ENCODE data around the gene DOC2A.

Gene DOC2A

GRCh38 chr16:29978564-29979270, 32.1 kb downstream of the DOC2A start:
- no peak overlapping the region for H3K18ac ChIP-seq (ENCODE audit: low read length)
- H3K23ac ChIP-seq (ENCODE audit: low read depth, low read length, poor library complexity), result no peak overlapping the region
- no peak overlapping the region for H3K27ac ChIP-seq (replicated peaks; ENCODE audit: low read length)
- no peak overlapping the region for H3K14ac ChIP-seq (ENCODE audit: low read length)
- no peak overlapping the region for H3K4ac ChIP-seq (ENCODE audit: low read length)
- H3K4me3 ChIP-seq (ENCODE audit: low read length in 2 of 2), result no peak overlapping the region
- H3K9me3 ChIP-seq (replicated peaks in 1 of 2; ENCODE audit: control insufficient read depth in 2 of 2, insufficient read depth in 1 of 2, low read depth in 1 of 2, low read length in 2 of 2), result no peaks in the 10 kb centered on the region
- no peak overlapping the region for H2AK5ac ChIP-seq (ENCODE audit: low read depth, low read length)
- no peak overlapping the region for H2BK120ac ChIP-seq (ENCODE audit: low read depth, low read length)
- peaks cover 44 to 72% of the 10 kb centered on the region in 2 donors for H3K36me3 ChIP-seq (replicated peaks in 1 of 2; ENCODE audit: control insufficient read depth in 2 of 2, insufficient read depth in 2 of 2, low read length in 2 of 2)
- WGBS, 2 donors (ENCODE audit: extremely low coverage in 2 of 2, insufficient read length in 2 of 2, insufficient replicate concordance in 1 of 2), result no CpG with 5 or more reads among the region's 9 CpGs
- H2AFZ ChIP-seq (ENCODE audit: low read length), result no peak overlapping the region
- no peak overlapping the region for H4K8ac ChIP-seq (ENCODE audit: low read depth, low read length)
- no peaks in the 10 kb centered on the region for H3K27me3 ChIP-seq (ENCODE audit: control insufficient read depth in 3 of 3, insufficient read depth in 3 of 3, low read depth in 1 of 3, low read length in 3 of 3)
- H3K4me1 ChIP-seq (ENCODE audit: control insufficient read depth in 2 of 2, insufficient read depth in 1 of 2, low read depth in 1 of 2, low read length in 2 of 2), result peaks cover 18 to 23% of the 10 kb centered on the region in 2 donors
- no peak overlapping the region for H3K9ac ChIP-seq (ENCODE audit: low read depth, low read length, poor library complexity)
- no peak overlapping the region for H2BK5ac ChIP-seq (ENCODE audit: low read length)
- no peak overlapping the region for H2BK15ac ChIP-seq (ENCODE audit: low read length)
- H4K91ac ChIP-seq (ENCODE audit: low read depth, low read length, poor library complexity), result no peak overlapping the region
- no peak for DNase-seq (ENCODE audit: low spot score)
- H2BK12ac ChIP-seq (ENCODE audit: low read length), result no peak overlapping the region
- peaks cover 13% of the 10 kb centered on the region for H3K79me1 ChIP-seq (ENCODE audit: low read depth, low read length)
- no peak overlapping the region for H3K4me2 ChIP-seq (ENCODE audit: insufficient read depth, low read length, poor library complexity, severe bottlenecking)

GRCh38 chr16:29978081-29978480, 32.7 kb downstream of the DOC2A start:
- no peaks in the 10 kb centered on the region for H3K27me3 ChIP-seq (ENCODE audit: control insufficient read depth in 3 of 3, insufficient read depth in 3 of 3, low read depth in 1 of 3, low read length in 3 of 3)
- H3K79me1 ChIP-seq (ENCODE audit: low read depth, low read length), result peaks cover 13% of the 10 kb centered on the region
- peaks cover 0 to 2% of the 10 kb centered on the region in 2 donors for H3K9me3 ChIP-seq (replicated peaks in 1 of 2; ENCODE audit: control insufficient read depth in 2 of 2, insufficient read depth in 1 of 2, low read depth in 1 of 2, low read length in 2 of 2)
- no peak overlapping the region for H4K91ac ChIP-seq (ENCODE audit: low read depth, low read length, poor library complexity)
- no peak for DNase-seq (ENCODE audit: low spot score)
- H3K4me3 ChIP-seq (ENCODE audit: low read length in 2 of 2), result no peak overlapping the region
- no peak overlapping the region for H3K9ac ChIP-seq (ENCODE audit: low read depth, low read length, poor library complexity)
- no peak overlapping the region for H2BK5ac ChIP-seq (ENCODE audit: low read length)
- no peak overlapping the region for H2AK5ac ChIP-seq (ENCODE audit: low read depth, low read length)
- no peak overlapping the region for H4K8ac ChIP-seq (ENCODE audit: low read depth, low read length)
- H3K4me1 ChIP-seq (ENCODE audit: control insufficient read depth in 2 of 2, insufficient read depth in 1 of 2, low read depth in 1 of 2, low read length in 2 of 2), result peaks cover 18 to 23% of the 10 kb centered on the region in 2 donors
- H3K36me3 ChIP-seq (replicated peaks in 1 of 2; ENCODE audit: control insufficient read depth in 2 of 2, insufficient read depth in 2 of 2, low read length in 2 of 2), result peaks cover 38 to 66% of the 10 kb centered on the region in 2 donors
- no peak overlapping the region for H3K14ac ChIP-seq (ENCODE audit: low read length)
- WGBS, 2 donors (ENCODE audit: extremely low coverage in 2 of 2, insufficient read length in 2 of 2, insufficient replicate concordance in 1 of 2), result no CpG with 5 or more reads among the region's 9 CpGs
- H3K4ac ChIP-seq (ENCODE audit: low read length), result no peak overlapping the region
- no peak overlapping the region for H2BK12ac ChIP-seq (ENCODE audit: low read length)
- no peak overlapping the region for H2AFZ ChIP-seq (ENCODE audit: low read length)
- no peak overlapping the region for H3K4me2 ChIP-seq (ENCODE audit: insufficient read depth, low read length, poor library complexity, severe bottlenecking)
- H3K23ac ChIP-seq (ENCODE audit: low read depth, low read length, poor library complexity), result no peak overlapping the region
- H2BK15ac ChIP-seq (ENCODE audit: low read length), result no peak overlapping the region
- H3K18ac ChIP-seq (ENCODE audit: low read length), result no peak overlapping the region
- no peak overlapping the region for H3K27ac ChIP-seq (replicated peaks; ENCODE audit: low read length)
- no peak overlapping the region for H2BK120ac ChIP-seq (ENCODE audit: low read depth, low read length)

- Histone ChIP-seq H2BK12ac (ENCODE audit: low read length) (no peak overlapping the region), H3K14ac (ENCODE audit: low read length) (no peak overlapping the region), H3K4me2 (ENCODE audit: insufficient read depth, low read length, poor library complexity, severe bottlenecking) (no peak overlapping the region), H2BK120ac (ENCODE audit: low read depth, low read length) (no peak overlapping the region), H2BK5ac (ENCODE audit: low read length) (no peak overlapping the region), H3K79me1 (ENCODE audit: low read depth, low read length) (peaks cover 13% of the 10 kb centered on the region), H2AFZ (ENCODE audit: low read length) (no peak overlapping the region), H3K18ac (ENCODE audit: low read length) (no peak overlapping the region), H4K8ac (ENCODE audit: low read depth, low read length) (no peak overlapping the region), H3K4ac (ENCODE audit: low read length) (no peak overlapping the region), H2AK5ac (ENCODE audit: low read depth, low read length) (no peak overlapping the region), H2BK15ac (ENCODE audit: low read length) (no peak overlapping the region), H3K23ac (ENCODE audit: low read depth, low read length, poor library complexity) (no peak overlapping the region), H3K27ac (replicated peaks; ENCODE audit: low read length) (no peak overlapping the region), H3K9ac (ENCODE audit: low read depth, low read length, poor library complexity) (no peak overlapping the region), H3K36me3 (replicated peaks in 1 of 2; ENCODE audit: control insufficient read depth in 2 of 2, insufficient read depth in 2 of 2, low read length in 2 of 2) (peaks cover 35 to 65% of the 10 kb centered on the region in 2 donors), H4K91ac (ENCODE audit: low read depth, low read length, poor library complexity) (no peak overlapping the region), H3K4me1 (ENCODE audit: control insufficient read depth in 2 of 2, insufficient read depth in 1 of 2, low read depth in 1 of 2, low read length in 2 of 2) (peaks cover 18 to 23% of the 10 kb centered on the region in 2 donors), H3K9me3 (replicated peaks in 1 of 2; ENCODE audit: control insufficient read depth in 2 of 2, insufficient read depth in 1 of 2, low read depth in 1 of 2, low read length in 2 of 2) (peaks cover 7 to 9% of the 10 kb centered on the region in 2 donors), H3K4me3 (ENCODE audit: low read length in 2 of 2) (no peak overlapping the region), H3K27me3 (ENCODE audit: control insufficient read depth in 3 of 3, insufficient read depth in 3 of 3, low read depth in 1 of 3, low read length in 3 of 3) (no peaks in the 10 kb centered on the region)
- DNase-seq (ENCODE audit: low spot score), result no peak
- WGBS, 2 donors (ENCODE audit: extremely low coverage in 2 of 2, insufficient read length in 2 of 2, insufficient replicate concordance in 1 of 2), result no CpG with 5 or more reads among the region's 9 CpGs
These were observed 33.6 kb downstream of the DOC2A start for GRCh38 chr16:29977063-29977825.

GRCh38 chr16:29975811-29976511, 34.9 kb downstream of the DOC2A start:
- no peak overlapping the region for H4K8ac ChIP-seq (ENCODE audit: low read depth, low read length)
- H2AFZ ChIP-seq (ENCODE audit: low read length), result no peak overlapping the region
- no peak for DNase-seq (ENCODE audit: low spot score)
- no peak overlapping the region for H2BK5ac ChIP-seq (ENCODE audit: low read length)
- no peak overlapping the region for H3K14ac ChIP-seq (ENCODE audit: low read length)
- H3K4me3 ChIP-seq (ENCODE audit: low read length in 2 of 2), result peak overlapping the region in 1 of 2 donors; percentile 78
- no peak overlapping the region for H2AK5ac ChIP-seq (ENCODE audit: low read depth, low read length)
- H3K79me1 ChIP-seq (ENCODE audit: low read depth, low read length), result peaks cover 13% of the 10 kb centered on the region
- WGBS, 2 donors (ENCODE audit: extremely low coverage in 2 of 2, insufficient read length in 2 of 2, insufficient replicate concordance in 1 of 2), result no CpG with 5 or more reads among the region's 6 CpGs
- no peak overlapping the region for H2BK15ac ChIP-seq (ENCODE audit: low read length)
- no peaks in the 10 kb centered on the region for H3K27me3 ChIP-seq (ENCODE audit: control insufficient read depth in 3 of 3, insufficient read depth in 3 of 3, low read depth in 1 of 3, low read length in 3 of 3)
- H3K9me3 ChIP-seq (replicated peaks in 1 of 2; ENCODE audit: control insufficient read depth in 2 of 2, insufficient read depth in 1 of 2, low read depth in 1 of 2, low read length in 2 of 2), result peaks cover 9 to 10% of the 10 kb centered on the region in 2 donors
- peak overlapping the region; percentile 19 for H3K4me2 ChIP-seq (ENCODE audit: insufficient read depth, low read length, poor library complexity, severe bottlenecking)
- no peak overlapping the region for H3K4ac ChIP-seq (ENCODE audit: low read length)
- no peak overlapping the region for H3K27ac ChIP-seq (replicated peaks; ENCODE audit: low read length)
- peak overlapping the region; percentile 13 for H3K9ac ChIP-seq (ENCODE audit: low read depth, low read length, poor library complexity)
- H2BK12ac ChIP-seq (ENCODE audit: low read length), result no peak overlapping the region
- no peak overlapping the region for H3K18ac ChIP-seq (ENCODE audit: low read length)
- H4K91ac ChIP-seq (ENCODE audit: low read depth, low read length, poor library complexity), result no peak overlapping the region
- peaks cover 30 to 63% of the 10 kb centered on the region in 2 donors for H3K36me3 ChIP-seq (replicated peaks in 1 of 2; ENCODE audit: control insufficient read depth in 2 of 2, insufficient read depth in 2 of 2, low read length in 2 of 2)
- H2BK120ac ChIP-seq (ENCODE audit: low read depth, low read length), result no peak overlapping the region
- H3K4me1 ChIP-seq (ENCODE audit: control insufficient read depth in 2 of 2, insufficient read depth in 1 of 2, low read depth in 1 of 2, low read length in 2 of 2), result peaks cover 18 to 23% of the 10 kb centered on the region in 2 donors
- no peak overlapping the region for H3K23ac ChIP-seq (ENCODE audit: low read depth, low read length, poor library complexity)
